T-helper 2 cell treated with Interferon-gamma antibody and Interleukin-4, amounts not matched to agents 100 ng/mL and 5 ng/mL, for 36 hours (primary cell): Measurements from ENCODE around the gene SRCAP. TPM values are rescaled to one million over a fixed set of nuclear protein-coding genes. Genes with fewer than 3 reads are reported as not detected.

ENCODE experiments used
- intact Hi-C: fragments of 100-400 bp; cut with micrococcal nuclease; formaldehyde crosslinking; loops from one replicate; pipeline ENCODE4 v1.15.1; 2023
- total RNA-seq: library from RNA; stranded (reverse); gene quantifications from 2 replicates; pipeline ENCODE4 v1.2.3, GENCODE V29; 2022

The SRCAP gene
- total RNA-seq, 1 donor from 2014 or later = 88.3 TPM

- intact Hi-C loops = no loop called here
Observed at GRCh38 chr16:30728321-30728720, 29.4 kb downstream of the SRCAP start.

GRCh38 chr16:30728899-30729672 is 30.1 kb downstream of the SRCAP start:
- intact Hi-C loops = no loop called here

GRCh38 chr16:30731411-30731810 is 32.4 kb downstream of the SRCAP start:
- intact Hi-C loops = no loop called here

GRCh38 chr16:30736995-30737793 is 38.2 kb downstream of the SRCAP start:
- intact Hi-C loops = no loop called here

- intact Hi-C loops = no loop called here
Observed at GRCh38 chr16:30737794-30738648, 39.0 kb downstream of the SRCAP start.

- intact Hi-C loops = no loop called here
Observed at GRCh38 chr16:30738984-30739951, 40.3 kb downstream of the SRCAP start.

GRCh38 chr16:30740364-30741251 is 41.6 kb downstream of the SRCAP start:
- intact Hi-C loops = no loop called here

- intact Hi-C loops = no loop called here
Observed at GRCh38 chr16:30741461-30741914, 42.5 kb downstream of the SRCAP start.

GRCh38 chr16:30743716-30744115 is 44.7 kb downstream of the SRCAP start:
- intact Hi-C loops = no loop called here

- intact Hi-C loops = no loop called here
Observed at GRCh38 chr16:30744183-30744582, 45.2 kb downstream of the SRCAP start.

GRCh38 chr16:30745082-30745481 is 46.1 kb downstream of the SRCAP start:
- intact Hi-C loops = no loop called here

- intact Hi-C loops = no loop called here
Observed at GRCh38 chr16:30746638-30747175, 47.7 kb downstream of the SRCAP start.

- intact Hi-C loops = no loop called here
Observed at GRCh38 chr16:30747331-30747730, 48.4 kb downstream of the SRCAP start.

GRCh38 chr16:30747799-30748633 is 49.0 kb downstream of the SRCAP start, which contains the start of gene PHKG2:
TSS of gene PHKG2 (plus strand) at chr16:30748425. CDS start at chr16:30748821, 396 bp downstream.
- intact Hi-C loops = loop anchor here (1.0 to 2.0 kb wide), 2 partner anchors 14 to 175 kb away; partner anchors contain the start of genes CFAP119, FBXL19 and RNF40

GRCh38 chr16:30748634-30749445 is 49.9 kb downstream of the SRCAP start:
- intact Hi-C loops = loop anchor here (1.0 to 2.0 kb wide), 2 partner anchors 13 to 174 kb away; partner anchors contain the start of genes CFAP119, FBXL19 and RNF40

- intact Hi-C loops = no loop called here
Observed at GRCh38 chr16:30750201-30750600, 51.2 kb downstream of the SRCAP start.
